HG03460 (cell line): ENCODE measurements around the gene HDAC6.
"Not testable (repeated sequence)": the region's sequence is repeated elsewhere in the genome, so short reads cannot be mapped to it uniquely, and the experiment has no call there.

Experiments used
- ATAC-seq: cut with Tn5 transposase; IDR thresholded peaks from one replicate; pipeline ENCODE4 v1.9.1; 2021; ENCODE audit not compliant: unreplicated experiment

The HDAC6 gene

DNA sequence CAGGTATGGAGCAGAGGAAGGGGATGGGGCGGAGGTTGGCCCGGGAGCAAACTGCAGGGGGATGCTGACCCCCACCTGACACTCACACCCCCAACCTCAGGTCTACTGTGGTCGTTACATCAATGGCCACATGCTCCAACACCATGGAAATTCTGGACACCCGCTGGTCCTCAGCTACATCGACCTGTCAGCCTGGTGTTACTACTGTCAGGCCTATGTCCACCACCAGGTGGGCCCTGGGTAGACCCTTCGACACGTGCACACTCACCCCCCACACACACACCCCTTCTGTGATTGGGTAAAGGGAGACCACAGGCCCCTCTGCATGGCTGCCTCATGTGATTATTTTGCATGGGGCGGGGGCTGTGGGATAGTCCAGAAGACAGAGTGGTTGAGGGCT lies 22.2 kb downstream of the HDAC6 start:
- no peak for ATAC-seq

GRCh38 chrX:48826135-48826875 lies 24.4 kb downstream of the HDAC6 start, which contains the start of gene ERAS:
TSS of gene ERAS (plus strand) at chrX:48826513. CDS start at chrX:48829124, 2,611 bp downstream.
- no peak for ATAC-seq

DNA sequence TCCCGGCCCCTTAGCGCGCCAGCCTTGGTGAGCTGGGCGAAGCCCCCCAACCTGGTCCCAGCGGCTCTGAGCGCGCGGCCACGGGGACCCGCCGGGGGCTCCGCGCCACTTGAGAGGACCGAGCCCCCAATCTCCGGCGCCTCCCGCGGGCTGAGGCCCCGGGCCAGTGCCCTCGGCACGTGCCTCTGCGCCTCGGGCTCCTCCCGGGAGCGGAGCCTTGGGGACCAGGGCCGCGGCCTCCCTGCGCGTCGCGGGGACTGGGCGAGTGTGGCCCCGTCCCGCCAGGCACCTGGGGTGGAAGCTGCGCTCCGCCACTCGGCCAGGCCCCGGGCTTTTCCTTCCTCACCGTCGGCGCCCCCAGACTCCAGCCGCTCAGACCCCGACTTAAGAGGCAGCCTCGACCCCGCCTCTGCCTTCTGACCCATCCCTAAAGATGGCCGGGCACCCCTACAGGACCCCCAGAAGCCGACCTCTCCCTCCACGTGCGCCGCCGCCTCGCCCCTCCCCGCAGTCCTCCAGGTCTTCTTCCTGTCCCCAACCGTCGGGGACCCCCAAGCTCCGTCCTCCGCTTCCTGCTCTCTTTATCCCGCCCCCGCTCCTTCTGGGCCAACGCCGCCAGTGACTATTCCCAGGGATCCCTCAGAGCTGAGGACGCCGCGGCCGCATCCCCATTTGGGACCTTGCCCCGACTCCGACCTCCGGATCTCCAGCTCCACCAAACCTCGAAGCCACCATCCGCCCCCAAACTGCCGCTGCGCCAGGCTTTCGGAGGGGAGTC lies 25.2 kb downstream of the HDAC6 start:
- ATAC-seq, result no peak

- ATAC-seq, result no peak
Observed at GRCh38 chrX:48827654-48827968, 25.7 kb downstream of the HDAC6 start.

DNA sequence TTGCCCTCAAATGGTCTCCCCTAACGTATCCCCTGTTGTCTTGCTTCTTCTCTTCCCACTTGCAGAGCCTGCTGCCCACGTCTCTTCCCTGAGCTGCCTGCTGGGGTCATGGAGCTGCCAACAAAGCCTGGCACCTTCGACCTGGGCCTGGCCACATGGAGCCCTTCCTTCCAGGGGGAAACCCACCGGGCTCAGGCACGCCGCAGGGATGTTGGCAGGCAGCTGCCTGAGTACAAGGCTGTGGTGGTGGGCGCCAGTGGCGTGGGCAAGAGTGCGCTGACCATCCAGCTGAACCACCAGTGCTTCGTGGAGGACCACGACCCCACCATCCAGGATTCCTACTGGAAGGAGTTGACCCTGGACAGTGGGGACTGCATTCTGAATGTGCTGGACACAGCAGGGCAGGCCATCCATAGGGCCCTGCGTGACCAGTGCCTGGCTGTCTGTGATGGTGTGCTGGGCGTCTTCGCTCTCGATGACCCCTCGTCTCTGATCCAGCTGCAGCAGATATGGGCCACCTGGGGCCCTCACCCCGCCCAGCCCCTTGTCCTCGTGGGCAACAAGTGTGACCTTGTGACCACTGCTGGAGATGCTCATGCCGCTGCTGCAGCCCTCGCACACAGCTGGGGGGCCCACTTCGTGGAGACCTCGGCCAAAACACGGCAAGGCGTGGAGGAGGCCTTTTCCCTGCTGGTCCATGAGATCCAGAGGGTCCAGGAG lies 27.3 kb downstream of the HDAC6 start:
- no peak for ATAC-seq

DNA sequence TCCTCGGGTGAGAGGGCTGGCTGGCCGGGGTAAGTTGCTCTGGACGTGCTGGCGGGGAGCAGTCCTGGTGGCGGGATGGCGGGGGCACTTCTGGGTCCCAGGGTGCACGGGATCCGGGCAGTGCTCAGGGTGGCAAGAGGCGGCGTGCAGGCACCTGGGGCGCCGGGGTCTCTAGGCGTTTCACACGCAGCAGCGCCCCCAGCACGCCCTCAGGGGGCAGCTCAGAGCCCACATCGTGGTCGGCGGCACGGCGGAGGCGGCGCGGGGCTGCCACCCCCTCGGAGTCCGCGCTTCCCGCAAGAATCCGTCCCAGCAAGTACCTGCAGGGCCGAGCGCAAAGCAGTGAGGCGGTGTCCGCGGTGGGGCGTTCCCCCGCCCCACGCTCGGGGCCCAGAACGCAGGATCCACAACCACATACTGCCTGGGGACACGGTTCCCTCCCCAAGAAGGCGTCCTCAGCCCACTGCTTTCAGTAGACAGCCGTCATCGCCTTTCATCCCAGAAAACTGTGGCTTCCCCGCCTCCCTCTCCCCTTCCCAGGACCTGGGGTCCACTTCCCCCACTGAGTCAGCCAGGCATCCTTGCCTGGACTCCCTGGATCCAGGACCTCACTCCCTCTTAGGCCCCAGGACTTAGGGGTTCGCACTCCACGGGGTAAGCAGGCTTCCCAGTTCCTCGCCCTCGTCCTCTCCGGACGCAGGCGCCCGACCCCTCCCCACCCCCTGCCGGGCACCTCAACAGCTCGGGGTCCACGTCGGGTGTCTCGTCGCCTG lies 29.5 kb downstream of the HDAC6 start:
- no peak for ATAC-seq

- ATAC-seq, result no peak
Observed at GRCh38 chrX:48831909-48832291, 30.0 kb downstream of the HDAC6 start.

GRCh38 chrX:48833542-48834138 lies 31.8 kb downstream of the HDAC6 start:
- ATAC-seq, result no peak

- no peak for ATAC-seq
Observed at GRCh38 chrX:48834383-48834709, 32.5 kb downstream of the HDAC6 start.

- no peak for ATAC-seq
Observed at GRCh38 chrX:48835524-48836329, 33.9 kb downstream of the HDAC6 start, which contains the start of gene PCSK1N. TSS of gene PCSK1N (minus strand) at chrX:48835610. CDS start at chrX:48835532, 78 bp downstream.

- no peak for ATAC-seq
Observed at GRCh38 chrX:48839686-48840085, 37.8 kb downstream of the HDAC6 start.

DNA sequence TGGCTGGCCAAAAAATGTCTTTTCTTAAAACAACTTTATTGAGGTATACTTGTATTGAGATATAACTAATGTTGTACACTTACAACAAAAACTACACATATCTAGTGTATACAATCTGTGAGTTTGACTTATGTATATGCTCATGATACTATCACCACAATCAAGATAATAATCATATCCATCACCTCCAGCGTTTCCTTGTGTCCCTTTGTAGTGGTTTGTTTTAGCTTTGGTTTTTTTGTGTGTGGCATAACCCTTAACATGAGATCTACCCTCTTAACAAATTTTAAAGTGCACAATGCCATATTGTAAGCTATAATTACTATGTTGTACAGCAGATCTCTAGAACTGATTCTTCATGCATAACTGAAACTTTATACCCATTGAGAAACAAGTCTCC lies 47.0 kb downstream of the HDAC6 start:
- no peak for ATAC-seq

DNA sequence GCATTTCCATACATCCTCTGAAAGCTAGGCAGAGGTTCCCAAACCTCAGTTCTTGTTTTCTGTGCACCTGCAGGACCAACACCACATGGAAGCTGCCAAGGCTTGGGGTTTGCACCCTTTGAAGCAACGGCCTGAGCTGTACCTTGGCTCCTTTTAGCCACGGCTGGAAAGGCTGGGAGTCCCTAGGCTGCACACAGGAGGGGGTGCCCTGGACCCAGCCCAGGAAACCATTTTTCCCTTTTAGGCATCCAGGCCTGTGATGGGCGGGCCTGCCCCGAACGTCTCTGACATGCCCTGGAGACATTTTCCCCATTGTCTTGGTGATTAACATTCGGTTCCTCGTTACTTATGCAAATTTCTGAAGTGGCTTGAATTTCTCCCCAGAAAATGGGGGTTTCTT lies 51.0 kb downstream of the HDAC6 start:
- no peak for ATAC-seq

GRCh38 chrX:48853494-48853893 lies 51.6 kb downstream of the HDAC6 start:
- not testable (repeated sequence) for ATAC-seq

GRCh38 chrX:48854121-48854804 lies 52.4 kb downstream of the HDAC6 start:
- not testable (repeated sequence) for ATAC-seq

- ATAC-seq, result no peak
Observed at GRCh38 chrX:48854898-48855297, 53.0 kb downstream of the HDAC6 start.

DNA sequence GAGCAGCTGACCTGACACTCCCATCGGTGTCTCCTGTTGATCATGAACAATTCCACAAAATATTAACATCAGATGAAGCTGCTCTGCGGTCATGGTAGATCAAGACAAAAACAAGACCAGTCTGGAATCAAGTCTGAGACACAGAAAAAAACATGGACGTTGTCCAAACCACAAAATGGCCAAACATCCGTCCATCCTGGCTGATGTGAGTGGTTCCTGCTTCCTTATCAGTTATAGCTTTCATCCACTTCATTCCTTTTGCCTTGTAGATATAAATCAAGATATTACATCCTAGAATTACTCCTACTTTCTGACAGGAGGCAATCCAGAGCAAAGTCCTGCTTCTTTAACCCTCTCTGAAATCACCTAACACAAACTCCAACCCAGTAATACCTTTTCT lies 62.3 kb downstream of the HDAC6 start:
- ATAC-seq, result no peak

- not testable (repeated sequence) for ATAC-seq
Observed at GRCh38 chrX:48872017-48872416, 70.2 kb downstream of the HDAC6 start.
